HCT116 (cell line): Measurements from ENCODE around the gene INSIG2. TPM values are rescaled to one million over a fixed set of nuclear protein-coding genes. Genes with fewer than 3 reads are reported as not detected.
A peak's percentile ranks its signal among the peaks of the same experiment; 100 is the strongest.

Source experiments
- ATAC-seq: fragments of 200-7000 bp; cut with Tn5 transposase; 2 replicates; pipeline ENCODE4 v1.9.1; 2020; ENCODE audit warnings: mild to moderate bottlenecking, moderate library complexity
- BruUV-seq: library from RNA; stranded (reverse); fragments of 400-500 nt; replicated peaks from 2 replicates; lab custom pipeline; 2021; lab: Mats Ljungman, UMichigan
- CTCF ChIA-PET: fragments of 300-600 bp; sonication (Branson Sonifier 250); formaldehyde crosslinking; loops from one replicate; lab custom pipeline; 2021; ENCODE audit warnings: antibody characterized with exemption; lab: Charles Lee
- POLR2A ChIA-PET: fragments of 300-600, 350-600 bp; sonication (Branson Sonifier 250); formaldehyde crosslinking; loops from one replicate; lab custom pipeline; 2021; ENCODE audit warnings: antibody characterized with exemption; lab: Charles Lee
- RAD21 ChIA-PET, 2 experiments: fragments of 300-600 bp; sonication (Branson Sonifier 250); formaldehyde crosslinking; loops; one replicate each; lab custom pipeline; 2023; ENCODE audit warnings: low total read pairs in 2 of 2; ENCODE audit not compliant: uncharacterized antibody in 2 of 2, unreplicated experiment in 2 of 2, low non-redundant PET in 1 of 2; lab: Charles Lee
- DNase-seq: peaks from one replicate; pipeline ENCODE4 v3.0.0-alpha.2; 2010; ENCODE audit warnings: low read depth, low spot score
- H2AFZ ChIP-seq: fragments of 200-600 bp; shearing (Covaris generic), sonication (generic); 2 replicates; pipeline ENCODE4 v1.6.1; 2017; ENCODE audit warnings: low read depth, mixed run types, mixed read lengths, antibody characterized with exemption, low read length; ENCODE audit not compliant: poor library complexity, severe bottlenecking
- H3K27ac ChIP-seq: 2 replicates; pipeline ENCODE4 v1.5.1; 2012; ENCODE audit warnings: low read depth, low read length
- H3K27me3 ChIP-seq: fragments of 200-600 bp; sonication (generic); 2 replicates; pipeline ENCODE4 v1.6.1; 2016; ENCODE audit warnings: mixed run types, low read length, mixed read lengths; ENCODE audit not compliant: insufficient read depth
- H3K36me3 ChIP-seq, 2 experiments: fragments of 200-500 bp in 1 of 2; fragments of 200-600 bp in 1 of 2; sonication (Bioruptor generic) in 1 of 2; sonication (generic) in 1 of 2; 2 replicates each; pipeline versions ENCODE4 v1.5.1 to v1.6.1; 2014 to 2016; ENCODE audit warnings: low read length in 2 of 2, inconsistent platforms in 1 of 2, mixed read lengths in 1 of 2, mixed run types in 1 of 2; ENCODE audit not compliant: insufficient read depth in 2 of 2, control insufficient read depth in 1 of 2
- H3K4me1 ChIP-seq, 2 experiments: fragments of 200-600 bp in 1 of 2; sonication (generic) in 1 of 2; 2 replicates each; pipeline versions ENCODE4 v1.5.1 to v1.6.1; 2012 to 2017; ENCODE audit warnings: low read length in 2 of 2, inconsistent platforms in 1 of 2, mild to moderate bottlenecking in 1 of 2, mixed read lengths in 1 of 2, mixed run types in 1 of 2, moderate library complexity in 1 of 2; ENCODE audit not compliant: insufficient read depth in 2 of 2, control insufficient read depth in 1 of 2
- H3K4me2 ChIP-seq: fragments of 200-600 bp; sonication (generic); 2 replicates; pipeline ENCODE4 v1.6.1; 2017; ENCODE audit warnings: mixed run types, low read length, mixed read lengths
- H3K4me3 ChIP-seq, 2 experiments: fragments of 200-600 bp in 1 of 2; sonication (generic) in 1 of 2; replicated peaks in 1 of 2; 2 replicates each; pipeline ENCODE4 v1.5.1; 2011 to 2016; ENCODE audit warnings: low read length in 2 of 2, control low read depth in 1 of 2, low read depth in 1 of 2, mild to moderate bottlenecking in 1 of 2, mixed read lengths in 1 of 2, mixed run types in 1 of 2
- H3K79me2 ChIP-seq: fragments of 200-600 bp; sonication (generic); 2 replicates; pipeline ENCODE4 v1.6.1; 2017; ENCODE audit warnings: mild to moderate bottlenecking, mixed run types, low read length, moderate library complexity, mixed read lengths; ENCODE audit not compliant: insufficient read depth
- H3K9ac ChIP-seq: fragments of 200-600 bp; sonication (generic); 2 replicates; pipeline ENCODE4 v1.6.1; 2016; ENCODE audit warnings: low read length, mixed read lengths
- H3K9me2 ChIP-seq: fragments of 200-600 bp; sonication (generic), shearing (Covaris generic); 2 replicates; pipeline ENCODE4 v1.6.1; 2017; ENCODE audit warnings: mixed run types, mild to moderate bottlenecking, moderate library complexity; ENCODE audit not compliant: insufficient read depth
- H3K9me3 ChIP-seq, 2 experiments: fragments of 200-500 bp in 1 of 2; fragments of 200-600 bp in 1 of 2; sonication (Bioruptor generic) in 1 of 2; sonication (generic) in 1 of 2; 2 replicates each; pipeline ENCODE4 v1.6.1; 2014 to 2017; ENCODE audit warnings: low read length in 2 of 2, mixed read lengths in 2 of 2, inconsistent platforms in 1 of 2, low read depth in 1 of 2, mild to moderate bottlenecking in 1 of 2, mixed run types in 1 of 2, moderate library complexity in 1 of 2; ENCODE audit not compliant: control insufficient read depth in 1 of 2, insufficient read depth in 1 of 2
- H4K20me1 ChIP-seq: fragments of 200-600 bp; sonication (generic), shearing (Covaris generic); 2 replicates; pipeline ENCODE4 v1.6.1; 2017; ENCODE audit warnings: mixed run types, mild to moderate bottlenecking, moderate library complexity; ENCODE audit not compliant: insufficient read depth
- ATF3 ChIP-seq: IDR thresholded peaks from 2 replicates; pipeline ENCODE4 v1.6.1; 2012
- CEBPB ChIP-seq: IDR thresholded peaks from 2 replicates; pipeline ENCODE4 v1.6.1; 2012; ENCODE audit warnings: low read depth
- CTCF ChIP-seq, 3 experiments: fragments of 200-600 bp in 1 of 3; sonication (generic) in 1 of 3; IDR thresholded peaks in 2 of 3; conservative IDR thresholded peaks in 1 of 3; 2 replicates each; pipeline ENCODE4 v1.5.1; 2012 to 2017; ENCODE audit warnings: low read depth in 2 of 3, low read length in 2 of 3, antibody characterized with exemption in 1 of 3, borderline replicate concordance in 1 of 3, control low read depth in 1 of 3, mild to moderate bottlenecking in 1 of 3, mixed read lengths in 1 of 3, mixed run types in 1 of 3, moderate library complexity in 1 of 3; ENCODE audit not compliant: insufficient read depth in 1 of 3
- ELF1 ChIP-seq: IDR thresholded peaks from 2 replicates; pipeline ENCODE4 v1.6.1; 2012; ENCODE audit warnings: low read depth, borderline replicate concordance
- EZH2 ChIP-seq: fragments of 200-600 bp; sonication (generic); IDR thresholded peaks from 2 replicates; pipeline ENCODE4 v1.6.1; 2017; ENCODE audit warnings: antibody characterized with exemption, mixed run types
- EZH2phosphoT487 ChIP-seq: fragments of 200-600 bp; IDR thresholded peaks from 2 replicates; pipeline ENCODE4 v1.6.1; 2018; ENCODE audit warnings: antibody characterized with exemption, borderline replicate concordance
- JUND ChIP-seq: IDR thresholded peaks from 2 replicates; pipeline ENCODE4 v1.6.1; 2012
- MAX ChIP-seq: IDR thresholded peaks from 2 replicates; pipeline ENCODE4 v1.6.1; 2012
- POLR2A ChIP-seq: IDR thresholded peaks from 2 replicates; pipeline ENCODE4 v1.7.0; 2011; ENCODE audit warnings: borderline replicate concordance; ENCODE audit not compliant: insufficient read depth, insufficient read length; ENCODE audit errors: extremely low read depth
- REST ChIP-seq: IDR thresholded peaks from 2 replicates; pipeline ENCODE4 v1.6.1; 2012; ENCODE audit warnings: low read depth
- SIN3A ChIP-seq: IDR thresholded peaks from 2 replicates; pipeline ENCODE4 v1.6.1; 2012; ENCODE audit warnings: low read depth
- SP1 ChIP-seq: IDR thresholded peaks from 2 replicates; pipeline ENCODE4 v1.6.1; 2012; ENCODE audit warnings: low read depth
- SRF ChIP-seq: IDR thresholded peaks from 2 replicates; pipeline ENCODE4 v1.6.1; 2012; ENCODE audit warnings: low read depth
- intact Hi-C: fragments of 100-400 bp; cut with micrococcal nuclease; formaldehyde crosslinking; loops from 2 replicates; pipeline ENCODE4 v1.10.0; 2022
- total RNA-seq: library from RNA; stranded (reverse); gene quantifications from one replicate; pipeline ENCODE4 v1.2.1, GENCODE V29; 2021; ENCODE audit not compliant: unreplicated experiment

INSIG2 gene
- total RNA-seq, 1 experiment from 2014 or later, result 21.8 TPM

GRCh38 chr2:118118479-118118878 lies 30.2 kb downstream of the INSIG2 start:
- Histone ChIP-seq H3K36me3 (no peaks in the 10 kb centered on the region), H3K9me3 (no peaks in the 10 kb centered on the region), H3K9ac (no peak overlapping the region), H4K20me1 (no peaks in the 10 kb centered on the region), H3K27ac (no peak overlapping the region), H3K79me2 (no peaks in the 10 kb centered on the region), H3K4me3 (no peak overlapping the region), H3K4me2 (no peak overlapping the region), H3K27me3 (no peaks in the 10 kb centered on the region), H3K9me2 (no peaks in the 10 kb centered on the region), H2AFZ (no peak overlapping the region), H3K4me1 (peaks cover 37 to 92% of the 10 kb centered on the region in 2 experiments)
- intact Hi-C loops, result no loop called here
- ATAC-seq (no peak), DNase-seq (peak; percentile 32)
- RAD21 ChIA-PET, result no interaction called here
- no TSS peak for BruUV-seq
- TF ChIP-seq SP1 (peak; percentile 21; the same call in 1 of the 2 replicates), SIN3A (no peak)
- POLR2A ChIA-PET, result no interaction called here
- CTCF ChIA-PET, result no interaction called here

GRCh38 chr2:118119158-118119727 lies 31.0 kb downstream of the INSIG2 start:
- ATAC-seq (no peak), DNase-seq (no peak)
- Histone ChIP-seq H3K4me1 (peaks cover 37 to 92% of the 10 kb centered on the region in 2 experiments), H4K20me1 (no peaks in the 10 kb centered on the region), H3K9ac (no peak overlapping the region), H3K9me2 (no peaks in the 10 kb centered on the region), H3K27ac (no peak overlapping the region), H3K9me3 (no peaks in the 10 kb centered on the region), H2AFZ (no peak overlapping the region), H3K27me3 (no peaks in the 10 kb centered on the region), H3K79me2 (no peaks in the 10 kb centered on the region), H3K4me3 (no peak overlapping the region), H3K36me3 (no peaks in the 10 kb centered on the region), H3K4me2 (no peak overlapping the region)
- ChIA-PET POLR2A (no interaction called here), CTCF (no interaction called here), RAD21 (interaction anchor here in 1 of 2 experiments (0.6 kb wide), 1 partner anchor 58 kb away, joined by 3 read pairs; no protein-coding TSS in a partner anchor)
- intact Hi-C loops, result no loop called here
- BruUV-seq, result no TSS peak
- TF ChIP-seq CTCF (IDR thresholded peaks at IDR 0.05 in 2 of 3, conservative IDR thresholded peaks at IDR 0.05 in 1 of 3; ENCODE audit: borderline replicate concordance in 1 of 3, insufficient read depth in 1 of 3, low read depth in 2 of 3, low read length in 2 of 3), result no peak
- TF ChIP-seq JUND, result no peak
- no peak for TF ChIP-seq EZH2phosphoT487
- TF ChIP-seq REST, result no peak
- TF ChIP-seq SIN3A, result no peak
- TF ChIP-seq MAX, result no peak
- TF ChIP-seq CEBPB, result no peak
- no peak for TF ChIP-seq EZH2
- TF ChIP-seq POLR2A, result no peak
- no peak for TF ChIP-seq SRF
- TF ChIP-seq ATF3, result no peak
- no peak for TF ChIP-seq ELF1
